ENCODE data around the gene PSG2.
"Not testable (repeated sequence)": the region's sequence is repeated elsewhere in the genome, so short reads cannot be mapped to it uniquely, and the experiment has no call there.

PSG2 gene

GRCh38 chr19:43060254-43060653, 22.2 kb downstream of the PSG2 start:
- not testable (repeated sequence) for H3K27ac ChIP-seq; H3K79me2 ChIP-seq; H3K4me2 ChIP-seq (ENCODE audit: low read length); H2AFZ ChIP-seq; H3K4me3 ChIP-seq (ENCODE audit: low read depth, low read length); H3K9me3 ChIP-seq (ENCODE audit: control insufficient read depth, low read length); H3K9ac ChIP-seq; H3K4me1 ChIP-seq; H3K27me3 ChIP-seq (ENCODE audit: control insufficient read depth, insufficient read depth, low read length); H3K36me3 ChIP-seq (ENCODE audit: control insufficient read depth, insufficient read depth, low read length)

- H3K79me2 ChIP-seq; H3K27ac ChIP-seq; H3K9ac ChIP-seq; H3K4me2 ChIP-seq (ENCODE audit: low read length); H3K4me1 ChIP-seq; H3K36me3 ChIP-seq (ENCODE audit: control insufficient read depth, insufficient read depth, low read length); H3K27me3 ChIP-seq (ENCODE audit: control insufficient read depth, insufficient read depth, low read length); H2AFZ ChIP-seq; H3K4me3 ChIP-seq (ENCODE audit: low read depth, low read length); H3K9me3 ChIP-seq (ENCODE audit: control insufficient read depth, low read length): not testable (repeated sequence)
Measured at GRCh38 chr19:43059482-43059881, 23.0 kb downstream of the PSG2 start.

GRCh38 chr19:43058440-43058839, 24.1 kb downstream of the PSG2 start:
- not testable (repeated sequence) for H3K27me3 ChIP-seq (ENCODE audit: control insufficient read depth, insufficient read depth, low read length); H3K4me1 ChIP-seq; H3K9ac ChIP-seq; H2AFZ ChIP-seq; H3K27ac ChIP-seq; H3K79me2 ChIP-seq; H3K4me2 ChIP-seq (ENCODE audit: low read length); H3K9me3 ChIP-seq (ENCODE audit: control insufficient read depth, low read length); H3K36me3 ChIP-seq (ENCODE audit: control insufficient read depth, insufficient read depth, low read length); H3K4me3 ChIP-seq (ENCODE audit: low read depth, low read length)

- not testable (repeated sequence) for H3K27ac ChIP-seq; H3K4me2 ChIP-seq (ENCODE audit: low read length); H3K9ac ChIP-seq; H3K27me3 ChIP-seq (ENCODE audit: control insufficient read depth, insufficient read depth, low read length); H3K4me1 ChIP-seq; H3K9me3 ChIP-seq (ENCODE audit: control insufficient read depth, low read length); H2AFZ ChIP-seq; H3K79me2 ChIP-seq; H3K36me3 ChIP-seq (ENCODE audit: control insufficient read depth, insufficient read depth, low read length); H3K4me3 ChIP-seq (ENCODE audit: low read depth, low read length)
Measured at GRCh38 chr19:43047966-43048365, 34.5 kb downstream of the PSG2 start.

GRCh38 chr19:43046578-43046977, 35.9 kb downstream of the PSG2 start:
- not testable (repeated sequence) for H3K4me3 ChIP-seq (ENCODE audit: low read depth, low read length); H3K27ac ChIP-seq; H3K4me2 ChIP-seq (ENCODE audit: low read length); H3K36me3 ChIP-seq (ENCODE audit: control insufficient read depth, insufficient read depth, low read length); H3K4me1 ChIP-seq; H3K9me3 ChIP-seq (ENCODE audit: control insufficient read depth, low read length); H3K79me2 ChIP-seq; H2AFZ ChIP-seq; H3K9ac ChIP-seq; H3K27me3 ChIP-seq (ENCODE audit: control insufficient read depth, insufficient read depth, low read length)

GRCh38 chr19:43043492-43044180, 38.9 kb downstream of the PSG2 start:
- H3K9ac ChIP-seq; H3K4me2 ChIP-seq (ENCODE audit: low read length); H3K79me2 ChIP-seq; H3K36me3 ChIP-seq (ENCODE audit: control insufficient read depth, insufficient read depth, low read length); H3K4me1 ChIP-seq; H3K4me3 ChIP-seq (ENCODE audit: low read depth, low read length); H3K27ac ChIP-seq; H3K9me3 ChIP-seq (ENCODE audit: control insufficient read depth, low read length); H3K27me3 ChIP-seq (ENCODE audit: control insufficient read depth, insufficient read depth, low read length); H2AFZ ChIP-seq: not testable (repeated sequence)

- not testable (repeated sequence) for H3K79me2 ChIP-seq; H3K9ac ChIP-seq; H3K27ac ChIP-seq; H3K4me1 ChIP-seq; H3K27me3 ChIP-seq (ENCODE audit: control insufficient read depth, insufficient read depth, low read length); H3K9me3 ChIP-seq (ENCODE audit: control insufficient read depth, low read length); H2AFZ ChIP-seq; H3K4me2 ChIP-seq (ENCODE audit: low read length); H3K4me3 ChIP-seq (ENCODE audit: low read depth, low read length); H3K36me3 ChIP-seq (ENCODE audit: control insufficient read depth, insufficient read depth, low read length)
Measured at GRCh38 chr19:43031645-43032044, 50.9 kb downstream of the PSG2 start.

- Histone ChIP-seq H3K27me3 (ENCODE audit: control insufficient read depth, insufficient read depth, low read length) (no peaks in the 10 kb centered on the region), H3K9me3 (ENCODE audit: control insufficient read depth, low read length) (no peaks in the 10 kb centered on the region), H3K79me2 (no peaks in the 10 kb centered on the region), H3K27ac (no peak overlapping the region), H3K4me1 (no peaks in the 10 kb centered on the region), H3K4me3 (ENCODE audit: low read depth, low read length) (no peak overlapping the region), H3K4me2 (ENCODE audit: low read length) (no peak overlapping the region), H3K9ac (no peak overlapping the region), H3K36me3 (ENCODE audit: control insufficient read depth, insufficient read depth, low read length) (no peaks in the 10 kb centered on the region), H2AFZ (no peak overlapping the region)
- no peak for TF ChIP-seq CTCF (IDR thresholded peaks at IDR 0.05)
Measured at GRCh38 chr19:43028866-43029265, 53.6 kb downstream of the PSG2 start.

GRCh38 chr19:43027985-43028384, 54.5 kb downstream of the PSG2 start:
- H3K4me1 ChIP-seq; H3K9me3 ChIP-seq (ENCODE audit: control insufficient read depth, low read length); H3K4me3 ChIP-seq (ENCODE audit: low read depth, low read length); H3K36me3 ChIP-seq (ENCODE audit: control insufficient read depth, insufficient read depth, low read length); H3K9ac ChIP-seq; H3K27me3 ChIP-seq (ENCODE audit: control insufficient read depth, insufficient read depth, low read length); H3K4me2 ChIP-seq (ENCODE audit: low read length); H3K27ac ChIP-seq; H3K79me2 ChIP-seq; H2AFZ ChIP-seq: not testable (repeated sequence)

- H3K4me1 ChIP-seq; H3K36me3 ChIP-seq (ENCODE audit: control insufficient read depth, insufficient read depth, low read length); H2AFZ ChIP-seq; H3K9me3 ChIP-seq (ENCODE audit: control insufficient read depth, low read length); H3K4me3 ChIP-seq (ENCODE audit: low read depth, low read length); H3K27me3 ChIP-seq (ENCODE audit: control insufficient read depth, insufficient read depth, low read length); H3K9ac ChIP-seq; H3K4me2 ChIP-seq (ENCODE audit: low read length); H3K79me2 ChIP-seq; H3K27ac ChIP-seq: not testable (repeated sequence)
Measured at GRCh38 chr19:43027061-43027460, 55.4 kb downstream of the PSG2 start.

GRCh38 chr19:43026369-43026768, 56.1 kb downstream of the PSG2 start, which contains the start of gene PSG11:
PSG11 (minus strand) TSS chr19:43026469; CDS start chr19:43026372, 97 bp downstream.
- H3K36me3 ChIP-seq (ENCODE audit: control insufficient read depth, insufficient read depth, low read length); H3K4me3 ChIP-seq (ENCODE audit: low read depth, low read length): not testable (repeated sequence)

More at GRCh38 chr19:43026369-43026768, 56.1 kb downstream of the PSG2 start, which contains the start of gene PSG11:
- H3K79me2 ChIP-seq; H3K4me1 ChIP-seq; H3K9ac ChIP-seq; H3K9me3 ChIP-seq (ENCODE audit: control insufficient read depth, low read length); H3K4me2 ChIP-seq (ENCODE audit: low read length); H3K27me3 ChIP-seq (ENCODE audit: control insufficient read depth, insufficient read depth, low read length); H3K27ac ChIP-seq; H2AFZ ChIP-seq: not testable (repeated sequence)

All from parathyroid adenoma (tissue), 2 donors.